ENCODE measurements around the gene DDIAS.
"Not testable (repeated sequence)": the region's sequence is repeated elsewhere in the genome, so short reads cannot be mapped to it uniquely, and the experiment has no call there.

DDIAS gene

GRCh38 chr11:82942376-82942775, 40.8 kb downstream of the DDIAS start:
- no peaks in the 10 kb centered on the region for H3K36me3 ChIP-seq (ENCODE audit: insufficient read depth)
- no peak overlapping the region for H3K27ac ChIP-seq
- H3K79me2 ChIP-seq (ENCODE audit: insufficient read depth, low read depth): no peaks in the 10 kb centered on the region
- H3K4me3 ChIP-seq (IDR thresholded peaks at IDR 0.05; ENCODE audit: insufficient read depth, low read depth, low read length): no peak overlapping the region
- no peak overlapping the region for H3K9ac ChIP-seq
- no peak overlapping the region for H3K4me2 ChIP-seq
- H3K4me1 ChIP-seq (ENCODE audit: low read depth, poor library complexity, severe bottlenecking): peaks cover 7% of the 10 kb centered on the region
- TF ChIP-seq, protein P1, sequence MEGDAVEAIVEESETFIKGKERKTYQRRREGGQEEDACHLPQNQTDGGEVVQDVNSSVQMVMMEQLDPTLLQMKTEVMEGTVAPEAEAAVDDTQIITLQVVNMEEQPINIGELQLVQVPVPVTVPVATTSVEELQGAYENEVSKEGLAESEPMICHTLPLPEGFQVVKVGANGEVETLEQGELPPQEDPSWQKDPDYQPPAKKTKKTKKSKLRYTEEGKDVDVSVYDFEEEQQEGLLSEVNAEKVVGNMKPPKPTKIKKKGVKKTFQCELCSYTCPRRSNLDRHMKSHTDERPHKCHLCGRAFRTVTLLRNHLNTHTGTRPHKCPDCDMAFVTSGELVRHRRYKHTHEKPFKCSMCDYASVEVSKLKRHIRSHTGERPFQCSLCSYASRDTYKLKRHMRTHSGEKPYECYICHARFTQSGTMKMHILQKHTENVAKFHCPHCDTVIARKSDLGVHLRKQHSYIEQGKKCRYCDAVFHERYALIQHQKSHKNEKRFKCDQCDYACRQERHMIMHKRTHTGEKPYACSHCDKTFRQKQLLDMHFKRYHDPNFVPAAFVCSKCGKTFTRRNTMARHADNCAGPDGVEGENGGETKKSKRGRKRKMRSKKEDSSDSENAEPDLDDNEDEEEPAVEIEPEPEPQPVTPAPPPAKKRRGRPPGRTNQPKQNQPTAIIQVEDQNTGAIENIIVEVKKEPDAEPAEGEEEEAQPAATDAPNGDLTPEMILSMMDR (conservative IDR thresholded peaks at IDR 0.05; ENCODE audit: low read depth, low read length): no peak
- H2AFZ ChIP-seq (ENCODE audit: low read depth): no peak overlapping the region
- H3K27me3 ChIP-seq (ENCODE audit: insufficient read depth, low read depth): no peaks in the 10 kb centered on the region
- no peaks in the 10 kb centered on the region for H4K20me1 ChIP-seq (ENCODE audit: insufficient read depth)

- not testable (repeated sequence) for H3K27ac ChIP-seq; H3K27me3 ChIP-seq (ENCODE audit: insufficient read depth, low read depth); H3K4me1 ChIP-seq (ENCODE audit: low read depth, poor library complexity, severe bottlenecking); H3K36me3 ChIP-seq (ENCODE audit: insufficient read depth); H3K9ac ChIP-seq; H3K4me3 ChIP-seq (IDR thresholded peaks at IDR 0.05; ENCODE audit: insufficient read depth, low read depth, low read length); H2AFZ ChIP-seq (ENCODE audit: low read depth); H3K4me2 ChIP-seq; H3K79me2 ChIP-seq (ENCODE audit: insufficient read depth, low read depth); H4K20me1 ChIP-seq (ENCODE audit: insufficient read depth)
Measured at GRCh38 chr11:82943430-82943829, 41.9 kb downstream of the DDIAS start.

GRCh38 chr11:82944198-82944597, 42.7 kb downstream of the DDIAS start:
- TF ChIP-seq, protein P1 (conservative IDR thresholded peaks at IDR 0.05; ENCODE audit: low read depth, low read length): no peak
- Histone ChIP-seq H3K4me2 (no peak overlapping the region), H3K27ac (no peak overlapping the region), H3K9ac (no peak overlapping the region), H4K20me1 (ENCODE audit: insufficient read depth) (no peaks in the 10 kb centered on the region), H3K79me2 (ENCODE audit: insufficient read depth, low read depth) (no peaks in the 10 kb centered on the region), H3K4me3 (IDR thresholded peaks at IDR 0.05; ENCODE audit: insufficient read depth, low read depth, low read length) (no peak overlapping the region), H3K27me3 (ENCODE audit: insufficient read depth, low read depth) (no peaks in the 10 kb centered on the region), H3K36me3 (ENCODE audit: insufficient read depth) (no peaks in the 10 kb centered on the region), H3K4me1 (ENCODE audit: low read depth, poor library complexity, severe bottlenecking) (peaks cover 7% of the 10 kb centered on the region), H2AFZ (ENCODE audit: low read depth) (no peak overlapping the region)

- not testable (repeated sequence) for H3K79me2 ChIP-seq (ENCODE audit: insufficient read depth, low read depth); H3K27me3 ChIP-seq (ENCODE audit: insufficient read depth, low read depth); H3K27ac ChIP-seq; H2AFZ ChIP-seq (ENCODE audit: low read depth); H3K4me2 ChIP-seq; H3K4me1 ChIP-seq (ENCODE audit: low read depth, poor library complexity, severe bottlenecking); H3K4me3 ChIP-seq (IDR thresholded peaks at IDR 0.05; ENCODE audit: insufficient read depth, low read depth, low read length); H3K9ac ChIP-seq; H4K20me1 ChIP-seq (ENCODE audit: insufficient read depth); H3K36me3 ChIP-seq (ENCODE audit: insufficient read depth)
Measured at GRCh38 chr11:82945041-82945440, 43.5 kb downstream of the DDIAS start.

GRCh38 chr11:82945682-82946081, 44.1 kb downstream of the DDIAS start:
- Histone ChIP-seq H3K9ac (no peak overlapping the region), H3K79me2 (ENCODE audit: insufficient read depth, low read depth) (no peaks in the 10 kb centered on the region), H3K4me1 (ENCODE audit: low read depth, poor library complexity, severe bottlenecking) (peaks cover 7% of the 10 kb centered on the region), H3K4me3 (IDR thresholded peaks at IDR 0.05; ENCODE audit: insufficient read depth, low read depth, low read length) (no peak overlapping the region), H3K4me2 (no peak overlapping the region), H3K36me3 (ENCODE audit: insufficient read depth) (no peaks in the 10 kb centered on the region), H3K27me3 (ENCODE audit: insufficient read depth, low read depth) (no peaks in the 10 kb centered on the region), H3K27ac (no peak overlapping the region), H4K20me1 (ENCODE audit: insufficient read depth) (no peaks in the 10 kb centered on the region), H2AFZ (ENCODE audit: low read depth) (no peak overlapping the region)
- TF ChIP-seq, protein P1 (conservative IDR thresholded peaks at IDR 0.05; ENCODE audit: low read depth, low read length): no peak
